Stimulated activated CD8-positive, alpha-beta memory T cell treated with anti-CD3 and anti-CD28 coated beads, Interleukin-15, amount 100 ng/mL, for 1 hour (primary cell): Measurements from ENCODE around the gene HOXD3.
A peak's percentile ranks its signal among the peaks of the same experiment; 100 is the strongest.

Experiments used
- DNase-seq: peaks from one replicate; pipeline ENCODE4 v3.0.0-alpha.2; 2020; ENCODE audit warnings: low read depth

HOXD3 gene

GRCh38 chr2:176132205-176133171 is 24.6 kb upstream of the HOXD3 start:
- DNase-seq: no peak

GRCh38 chr2:176133389-176133788 is 23.7 kb upstream of the HOXD3 start:
- no peak for DNase-seq

DNA sequence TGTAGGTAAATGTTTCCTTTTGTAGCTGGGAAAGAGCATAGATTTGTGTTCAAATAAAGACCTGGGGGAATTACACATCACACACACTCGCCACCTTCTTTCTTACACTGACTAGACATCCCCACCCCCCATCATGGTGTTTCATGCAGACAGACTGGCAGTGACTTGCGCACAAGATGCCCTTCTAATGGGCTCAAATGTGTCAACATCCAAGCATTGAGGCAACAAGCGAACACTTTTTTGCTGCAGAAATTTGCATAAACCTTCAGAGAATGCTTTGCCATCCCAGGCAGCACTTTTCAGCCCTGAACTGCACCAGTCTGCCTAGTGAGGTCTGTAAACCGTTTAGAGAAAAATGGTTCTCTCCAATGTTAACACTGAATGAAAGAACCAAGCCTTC is 23.1 kb upstream of the HOXD3 start:
- DNase-seq: no peak

GRCh38 chr2:176135035-176135440 is 22.1 kb upstream of the HOXD3 start:
- no peak for DNase-seq

DNA sequence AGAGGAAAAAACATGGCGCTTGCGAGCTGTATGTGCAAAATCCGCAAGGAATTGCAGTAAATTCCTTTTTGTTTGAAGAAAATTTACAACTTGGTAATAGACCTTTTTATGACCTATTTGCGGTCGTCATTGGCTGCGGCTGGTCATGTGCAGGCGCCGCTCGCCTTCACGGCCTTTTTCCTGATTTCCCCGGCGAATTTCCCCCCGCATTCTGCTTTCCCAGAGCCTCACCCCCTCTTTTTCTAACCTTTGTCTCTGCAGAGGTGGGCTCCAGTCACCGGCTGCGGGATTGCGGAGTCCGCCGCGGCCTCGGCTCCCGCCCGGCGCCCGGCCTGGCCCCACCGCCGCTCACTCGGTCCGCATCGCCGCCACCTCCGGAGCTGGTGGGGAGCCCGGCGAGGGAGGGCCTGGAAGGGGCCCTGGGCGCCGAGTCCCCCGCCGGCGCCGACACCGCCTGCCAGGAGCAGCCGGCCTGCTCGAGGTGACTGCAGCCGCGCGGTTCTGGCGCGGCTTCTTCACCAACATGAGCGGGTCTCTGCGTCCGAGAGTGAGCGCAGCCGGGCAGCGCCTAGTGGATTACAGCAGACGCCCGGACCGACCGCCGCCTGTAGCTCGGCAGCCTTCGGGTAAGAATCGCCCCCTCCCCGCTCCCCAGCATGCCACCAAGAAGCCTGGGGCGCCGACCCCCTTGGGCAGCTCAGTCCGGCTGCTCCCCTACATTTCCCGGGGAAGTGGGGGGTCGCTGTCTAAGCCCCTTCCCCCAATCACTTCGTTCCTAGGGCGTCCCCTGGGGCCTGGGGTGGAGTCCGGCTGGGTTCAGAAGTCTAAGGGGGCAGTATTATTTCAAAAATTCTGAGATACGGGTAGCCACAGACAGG is 20.5 kb upstream of the HOXD3 start:
- DNase-seq: no peak

DNA sequence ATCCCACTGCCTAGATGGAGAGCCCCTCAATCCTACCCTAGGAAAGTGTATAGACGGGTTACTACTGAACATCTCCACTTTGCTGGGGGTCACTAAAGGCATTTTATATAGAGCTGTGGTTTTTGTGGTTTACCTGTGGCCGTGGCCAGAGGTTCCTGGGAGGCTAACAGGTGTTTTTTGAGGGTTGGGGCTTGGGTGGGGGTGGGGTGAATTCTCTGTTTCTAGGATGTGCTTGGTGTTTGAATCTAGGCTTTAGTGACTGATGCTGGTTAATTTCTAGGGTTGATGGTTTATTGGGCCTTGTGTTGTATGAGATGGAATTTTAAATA is 19.9 kb upstream of the HOXD3 start:
- no peak for DNase-seq

DNA sequence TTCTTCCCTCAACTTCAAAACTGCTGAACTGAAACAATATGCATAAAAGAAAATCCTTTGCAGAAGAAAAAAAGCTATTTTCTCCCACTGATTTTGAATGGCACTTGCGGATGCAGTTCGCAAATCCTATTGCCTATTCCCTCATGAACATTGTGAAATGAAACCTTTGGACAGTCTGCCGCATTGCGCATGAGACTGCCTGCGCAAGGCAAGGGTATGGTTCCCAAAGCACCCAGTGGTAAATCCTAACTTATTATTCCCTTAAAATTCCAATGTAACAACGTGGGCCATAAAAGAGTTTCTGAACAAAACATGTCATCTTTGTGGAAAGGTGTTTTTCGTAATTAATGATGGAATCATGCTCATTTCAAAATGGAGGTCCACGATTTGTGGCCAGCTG is 19.2 kb upstream of the HOXD3 start:
- DNase-seq: no peak

GRCh38 chr2:176138526-176138922 is 18.6 kb upstream of the HOXD3 start:
- DNase-seq: no peak

GRCh38 chr2:176138923-176139660 is 18.0 kb upstream of the HOXD3 start:
- DNase-seq: no peak

GRCh38 chr2:176139661-176140512 is 17.2 kb upstream of the HOXD3 start:
- no peak for DNase-seq

GRCh38 chr2:176140513-176141317 is 16.4 kb upstream of the HOXD3 start:
- peak; percentile 20 for DNase-seq

GRCh38 chr2:176142281-176142680 is 14.8 kb upstream of the HOXD3 start:
- no peak for DNase-seq

DNA sequence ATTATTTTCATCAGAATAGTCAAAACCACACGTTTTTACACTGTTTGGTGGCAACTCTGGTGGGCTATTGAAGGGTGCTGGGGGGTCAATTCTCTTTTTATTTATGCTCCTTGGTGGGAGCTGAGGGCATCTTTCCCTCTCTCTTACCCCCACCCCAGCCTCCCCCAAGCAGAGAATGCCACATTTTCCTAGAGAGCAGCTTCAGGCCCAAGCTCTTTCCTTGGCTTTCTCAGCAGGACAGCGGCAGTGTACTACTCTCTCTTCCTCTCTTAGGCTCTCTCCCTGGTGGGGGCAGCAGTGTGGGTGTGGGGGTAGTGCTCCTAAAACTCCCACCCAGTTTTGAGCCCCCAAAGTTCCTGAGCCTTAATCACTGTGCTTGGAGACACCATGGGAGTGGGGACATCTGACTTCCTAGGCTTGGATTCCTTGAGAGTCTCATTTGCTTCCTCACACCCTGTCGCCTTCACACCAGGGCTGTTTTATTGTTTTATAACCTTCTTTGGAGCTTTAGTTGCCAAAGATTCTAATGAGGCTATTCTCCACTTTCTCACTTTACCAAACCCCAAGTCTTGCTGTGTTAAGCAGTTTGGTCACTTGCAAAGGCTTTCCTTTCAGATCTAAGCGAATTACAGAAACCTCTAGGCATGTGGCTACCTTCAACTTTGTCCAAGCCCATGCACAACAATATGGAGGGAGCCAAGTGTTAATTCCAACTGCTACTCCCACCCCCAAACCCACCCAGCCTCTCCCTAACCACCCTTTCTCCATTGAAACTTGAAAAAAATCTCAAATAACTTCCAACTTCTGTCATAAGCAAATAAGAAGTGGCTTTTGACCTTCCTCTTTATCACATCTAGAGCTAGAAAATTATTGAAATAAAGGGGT is 11.8 kb upstream of the HOXD3 start:
- DNase-seq: no peak

DNA sequence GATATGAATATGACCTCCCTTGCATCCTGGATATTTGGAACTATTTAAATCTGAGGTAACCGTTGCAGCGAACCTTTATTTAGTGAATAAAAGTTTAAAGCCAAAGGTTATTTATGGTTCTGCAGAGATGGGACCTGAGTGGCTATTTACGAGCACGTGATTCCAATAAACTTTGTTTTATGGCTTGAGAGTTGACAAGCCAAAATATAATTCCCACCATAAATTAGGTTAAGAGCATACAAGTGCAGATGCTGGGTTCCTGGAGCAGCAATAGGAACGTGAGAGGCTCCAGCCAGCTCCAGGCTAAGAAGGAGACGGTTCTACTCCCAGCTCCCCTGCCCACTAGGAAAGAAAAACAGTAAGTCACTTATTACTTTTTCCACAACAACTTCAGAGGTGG is 11.0 kb upstream of the HOXD3 start:
- no peak for DNase-seq

DNA sequence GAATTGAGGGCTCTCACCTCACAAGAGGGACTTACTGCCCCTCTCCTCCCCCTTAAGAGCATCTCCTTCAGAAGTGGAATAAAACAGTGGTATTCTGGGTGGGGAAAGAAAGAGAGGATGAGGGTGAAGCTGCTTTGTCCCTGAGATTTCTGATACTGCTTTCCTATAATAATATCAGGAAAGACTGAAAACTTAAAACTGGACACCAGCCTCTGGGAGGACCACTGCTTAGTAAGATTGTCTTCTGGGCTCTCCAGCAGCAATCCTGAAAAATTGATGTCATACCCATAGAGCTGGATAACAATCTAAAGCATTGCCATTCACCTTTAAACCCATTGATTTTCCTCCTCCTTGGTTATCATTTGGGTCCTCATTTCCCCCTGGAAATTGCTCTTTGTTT is 10.5 kb upstream of the HOXD3 start:
- no peak for DNase-seq

GRCh38 chr2:176147210-176147799 is 9.8 kb upstream of the HOXD3 start:
- no peak for DNase-seq

DNA sequence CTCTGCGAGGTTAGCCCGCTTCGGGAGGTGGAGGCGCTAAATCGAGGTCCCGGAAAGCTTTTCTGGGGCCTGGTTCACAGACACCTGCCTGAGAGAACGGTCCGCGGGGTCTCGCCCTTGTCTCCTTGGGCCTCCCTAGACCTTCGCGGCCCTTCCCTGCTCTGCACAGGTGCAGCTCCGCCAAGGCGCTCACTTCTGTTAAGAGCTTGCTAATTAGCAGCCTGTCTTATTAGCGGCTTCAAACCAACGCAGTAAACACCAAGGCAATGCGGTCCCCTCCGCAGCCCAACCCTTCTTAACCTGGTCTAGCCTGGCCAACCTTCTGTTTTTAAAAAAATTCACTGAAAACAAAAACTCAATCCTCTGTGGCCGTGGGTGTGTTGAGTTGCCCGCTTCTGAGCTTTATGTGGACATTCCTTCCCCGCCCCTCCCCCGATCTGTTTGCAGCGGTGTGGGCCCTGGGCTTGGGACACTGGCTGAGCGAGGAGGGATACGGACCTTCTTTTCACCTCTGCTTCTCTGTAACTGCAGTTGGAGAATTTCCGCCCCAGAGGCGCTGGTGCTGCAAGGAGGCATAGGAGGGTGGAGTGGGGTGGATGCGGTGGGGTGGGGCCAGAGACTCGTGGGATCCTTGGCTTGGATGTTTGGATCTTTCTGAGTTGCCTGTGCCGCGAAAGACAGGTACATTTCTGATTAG is 9.2 kb upstream of the HOXD3 start:
- no peak for DNase-seq

DNA sequence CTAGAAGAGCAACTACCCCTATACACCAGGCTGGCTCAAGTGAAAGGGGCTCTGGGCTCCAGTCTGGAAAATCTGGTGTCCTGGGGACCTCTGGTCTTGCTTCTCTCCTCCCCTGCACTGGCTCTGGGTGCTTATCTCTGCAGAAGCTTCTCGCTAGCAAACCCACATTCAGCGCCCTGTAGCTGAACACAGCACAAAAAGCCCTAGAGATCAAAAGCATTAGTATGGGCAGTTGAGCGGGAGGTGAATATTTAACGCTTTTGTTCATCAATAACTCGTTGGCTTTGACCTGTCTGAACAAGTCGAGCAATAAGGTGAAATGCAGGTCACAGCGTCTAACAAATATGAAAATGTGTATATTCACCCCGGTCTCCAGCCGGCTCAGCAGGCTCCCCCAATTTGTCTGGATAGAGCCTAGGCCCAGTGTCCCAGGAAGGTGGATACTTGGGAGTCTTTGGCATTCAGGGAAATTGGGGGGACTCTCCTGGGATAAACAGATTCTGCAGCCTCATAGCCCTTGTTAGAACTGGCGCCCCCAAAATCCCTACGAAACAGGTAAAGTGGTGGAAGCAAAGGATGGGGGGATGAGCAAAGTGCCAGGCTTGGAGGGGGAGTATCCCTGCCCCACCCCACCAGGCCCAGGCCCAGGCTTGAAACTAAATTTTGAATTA is 8.2 kb upstream of the HOXD3 start:
- DNase-seq: no peak
